M059J (cell line): ENCODE results near the gene TMEM39B. TPM values are rescaled to one million over a fixed set of nuclear protein-coding genes. Genes with fewer than 3 reads are reported as not detected.

Experiments used
- total RNA-seq: library from RNA; depleted of rRNA; stranded (reverse); fragments of >200 nt; shearing (Covaris generic); gene quantifications from 2 replicates; pipeline ENCODE4 v1.2.3, GENCODE V29; 2014; rRNA removed

The TMEM39B gene
- total RNA-seq, 1 experiment from 2014 or later, result 16.1 TPM

Other genes starting within 250 kb of the TMEM39B start
- gene PTP4A2, start 134.6 kb upstream of the TMEM39B start, total RNA-seq, result 334 and 398 TPM in 2 replicates
- gene KHDRBS1, start 59.1 kb upstream of the TMEM39B start, total RNA-seq, result 59.2 and 102 TPM in 2 replicates
- 49.8 and 73.0 TPM in 2 replicates for gene KPNA6, start 35.1 kb downstream of the TMEM39B start, total RNA-seq
- gene TXLNA, start 106.7 kb downstream of the TMEM39B start, total RNA-seq, result 62.5 and 102 TPM in 2 replicates
- 8.8 and 9.4 TPM in 2 replicates for gene CCDC28B, start 127.7 kb downstream of the TMEM39B start, total RNA-seq
- 6.9 and 8.7 TPM in 2 replicates for gene IQCC, start 132.7 kb downstream of the TMEM39B start, total RNA-seq
- not detected in 2 replicates for gene DCDC2B, start 136.2 kb downstream of the TMEM39B start, total RNA-seq
- gene TMEM234, start 149.4 kb downstream of the TMEM39B start, total RNA-seq, result 12.0 and 12.3 TPM in 2 replicates
- 517 and 553 TPM in 2 replicates for gene EIF3I, start 149.5 kb downstream of the TMEM39B start, total RNA-seq
- gene FAM167B, start 174.3 kb downstream of the TMEM39B start, total RNA-seq, result 0.20 and 1.4 TPM in 2 replicates
- gene LCK, start 178.3 kb downstream of the TMEM39B start, total RNA-seq, result 0.12 TPM in 1 of 2 replicates, not detected in the other
- 158 and 171 TPM in 2 replicates for gene HDAC1, start 219.1 kb downstream of the TMEM39B start, total RNA-seq